Ovary (tissue), 9 donors: ENCODE data around the gene PPP1R37. TPM values are rescaled to one million over a fixed set of nuclear protein-coding genes. Genes with fewer than 3 reads are reported as not detected.

Experiments
- DNase-seq, 5 donors: peaks; one replicate each; pipeline ENCODE4 v3.0.0-alpha.2; 2019 to 2020
- H3K27ac ChIP-seq, 2 donors: fragments of 200-600 bp; one replicate each; pipeline versions ENCODE4 v1.5.1 to v1.8.0; 2019 to 2022
- H3K27me3 ChIP-seq: fragments of 200-600 bp; one replicate; pipeline ENCODE4 v1.8.0; 2022
- H3K36me3 ChIP-seq: fragments of 200-600 bp; sonication (generic); one replicate; pipeline ENCODE4 v1.5.1; 2019
- H3K4me1 ChIP-seq: one replicate; pipeline ENCODE4 v1.8.1; 2013; ENCODE audit warnings: mild to moderate bottlenecking, moderate library complexity; ENCODE audit not compliant: insufficient read depth
- H3K4me3 ChIP-seq: fragments of 200-600 bp; sonication (generic); one replicate; pipeline ENCODE4 v1.5.1; 2017
- H3K9me3 ChIP-seq, 2 donors: fragments of 200-600 bp in 1 of 2; sonication (generic) in 1 of 2; one replicate each; pipeline versions ENCODE4 v1.5.1 to v1.8.1; 2013 to 2019; ENCODE audit warnings: mild to moderate bottlenecking in 1 of 2, moderate library complexity in 1 of 2
- EP300 ChIP-seq: sonication (generic); formaldehyde crosslinking; IDR thresholded peaks from one replicate; pipeline ENCODE4 v1.6.1; 2017; ENCODE audit warnings: antibody characterized with exemption
- POLR2A ChIP-seq: fragments of 450-650 bp; IDR thresholded peaks from one replicate; pipeline ENCODE4 v1.6.1; 2017; ENCODE audit warnings: antibody characterized with exemption, mild to moderate bottlenecking, moderate library complexity
- WGBS, 3 donors: extraction: QIAGEN DNeasy Blood & Tissue Kit in 1 of 3; methylation state at CpG; one replicate each; pipeline versions ENCODE4 v1.1.5 to v1.1.7; 2013 to 2017; 5-methylcytosine and 5-hydroxymethylcytosine counted together
- intact Hi-C, 4 donors: fragments of 100-400 bp; cut with DNase I; formaldehyde crosslinking; loops; one replicate each; pipeline versions ENCODE4 v1.11.0 to v1.15.1; 2022 to 2023
- polyA plus RNA-seq, 2 donors: library from polyadenylated mRNA; stranded (reverse); fragments of 200-250 nt in 1 of 2; fragments of 350-450 nt in 1 of 2; fragmentation: Illumina TruSeq in 1 of 2; extraction: RNeasy Lipid Tissue Mini Kit (QIAGEN cat#74804) in 1 of 2; gene quantifications; one replicate each; pipeline ENCODE4 v1.2.3, GENCODE V29; 2013 to 2014
- total RNA-seq, 7 donors: library from RNA; depleted of rRNA in 2 of 7; stranded (reverse); fragments of >200 nt in 2 of 7; fragmentation: NEBNext Ultra II Directional in 3 of 7; extraction: Animal tissue kit (Norgen Biotek cat#: 25700) in 3 of 7; gene quantifications; one replicate each; pipeline versions ENCODE4 v1.1.0 to v1.2.4, GENCODE V29; 2016 to 2023
- TF ChIP-seq, protein P1 (sequence below), 3 donors: fragments of 450-650 bp in 2 of 3; fragments of 200-600 bp in 1 of 3; IDR thresholded peaks; one replicate each; pipeline versions ENCODE4 v1.5.1 to v1.8.0; 2016 to 2022; ENCODE audit warnings: antibody characterized with exemption in 3 of 3, mild to moderate bottlenecking in 1 of 3
- donor health status: DM: no; HTN: no; CAD: no; lungs with moderate emphysema.
- donor health status: DM: no; HTN: no; CAD: no.
- donor health status: Bipolar disorder and iron deficiency.
- donor health status: DM: yes; HTN: yes; CAD: no.
- donor health status: DM: no; HTN: no; CAD: no.
- donor health status: DM: yes; HTN: yes; CAD: no.

The PPP1R37 gene
- total and polyA plus RNA-seq, 9 donors = 5.5 to 28.4 (median 20.2) TPM

DNA sequence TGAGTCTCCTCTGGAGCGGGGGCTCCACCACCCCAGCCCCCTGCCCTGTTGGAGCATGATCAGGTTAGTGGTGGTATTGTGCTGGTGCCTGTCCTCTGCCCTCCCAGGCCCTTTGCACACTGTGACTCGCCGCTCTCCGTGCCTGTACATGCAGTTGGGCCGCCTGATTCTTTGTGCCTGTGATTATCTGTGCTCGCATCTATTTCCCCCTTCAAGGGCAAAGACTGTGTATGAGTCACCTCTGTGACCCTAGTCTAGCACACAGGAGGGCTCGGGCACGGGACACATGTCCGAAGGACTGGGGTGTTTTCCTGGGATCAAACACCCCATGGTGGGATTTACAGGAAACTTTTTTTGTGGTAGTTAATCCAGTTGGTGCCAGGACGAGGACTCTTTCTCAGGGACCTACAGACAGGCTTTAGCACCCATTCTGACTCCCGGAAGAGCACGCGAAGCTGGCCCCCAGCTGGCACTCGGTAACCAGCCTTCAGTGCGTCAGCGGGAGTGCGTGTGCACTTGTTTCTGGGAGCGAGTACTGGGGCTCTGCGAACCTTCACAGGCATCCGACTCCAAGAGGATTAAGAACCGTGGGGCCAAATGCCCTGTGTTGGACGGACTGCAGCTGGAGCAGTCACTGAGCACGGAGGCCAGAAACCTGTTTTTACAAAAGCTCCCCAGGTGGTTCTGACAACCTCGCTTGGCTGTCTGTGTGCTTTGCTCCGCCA, 6.7 kb downstream of the PPP1R37 start:
- WGBS, 3 donors = 78 to 83% (median 80%) methylated on average over 25 of the region's 25 CpGs
- DNase-seq = no peak
- no peaks in the 10 kb centered on the region for H3K36me3 ChIP-seq
- no peaks in the 10 kb centered on the region for H3K27me3 ChIP-seq
- intact Hi-C loops = no loop called here
- H3K9me3 ChIP-seq = no peaks in the 10 kb centered on the region
- H3K4me1 ChIP-seq = peaks cover 35% of the 10 kb centered on the region
- no peak overlapping the region for H3K4me3 ChIP-seq
- H3K27ac ChIP-seq = no peak overlapping the region
- TF ChIP-seq EP300 (no peak), POLR2A (no peak)
- TF ChIP-seq, protein P1, sequence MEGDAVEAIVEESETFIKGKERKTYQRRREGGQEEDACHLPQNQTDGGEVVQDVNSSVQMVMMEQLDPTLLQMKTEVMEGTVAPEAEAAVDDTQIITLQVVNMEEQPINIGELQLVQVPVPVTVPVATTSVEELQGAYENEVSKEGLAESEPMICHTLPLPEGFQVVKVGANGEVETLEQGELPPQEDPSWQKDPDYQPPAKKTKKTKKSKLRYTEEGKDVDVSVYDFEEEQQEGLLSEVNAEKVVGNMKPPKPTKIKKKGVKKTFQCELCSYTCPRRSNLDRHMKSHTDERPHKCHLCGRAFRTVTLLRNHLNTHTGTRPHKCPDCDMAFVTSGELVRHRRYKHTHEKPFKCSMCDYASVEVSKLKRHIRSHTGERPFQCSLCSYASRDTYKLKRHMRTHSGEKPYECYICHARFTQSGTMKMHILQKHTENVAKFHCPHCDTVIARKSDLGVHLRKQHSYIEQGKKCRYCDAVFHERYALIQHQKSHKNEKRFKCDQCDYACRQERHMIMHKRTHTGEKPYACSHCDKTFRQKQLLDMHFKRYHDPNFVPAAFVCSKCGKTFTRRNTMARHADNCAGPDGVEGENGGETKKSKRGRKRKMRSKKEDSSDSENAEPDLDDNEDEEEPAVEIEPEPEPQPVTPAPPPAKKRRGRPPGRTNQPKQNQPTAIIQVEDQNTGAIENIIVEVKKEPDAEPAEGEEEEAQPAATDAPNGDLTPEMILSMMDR (IDR thresholded peaks at IDR 0.05) = no peak

DNA sequence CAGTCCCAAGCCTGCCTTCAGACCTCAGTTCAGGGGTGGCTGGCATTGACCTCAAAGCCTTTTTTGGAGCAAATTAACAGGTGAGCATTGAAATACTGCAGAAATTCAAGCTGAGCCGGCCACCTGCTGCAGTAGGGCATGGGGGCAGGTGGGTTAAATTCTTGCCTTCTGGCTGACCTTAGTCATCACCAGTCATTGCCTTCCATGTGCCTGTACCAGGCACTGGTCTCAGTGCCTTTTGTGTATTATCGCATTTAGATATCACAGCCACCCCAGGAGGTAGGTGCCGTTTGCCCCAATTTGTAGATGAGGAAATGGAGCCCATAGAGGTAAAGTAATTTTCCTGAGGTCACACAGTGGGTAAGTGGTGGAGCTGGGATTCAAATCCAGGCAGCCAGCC, 7.2 kb downstream of the PPP1R37 start:
- intact Hi-C loops = no loop called here
- Histone ChIP-seq H3K9me3 (no peaks in the 10 kb centered on the region), H3K27me3 (no peaks in the 10 kb centered on the region), H3K36me3 (no peaks in the 10 kb centered on the region), H3K27ac (no peak overlapping the region), H3K4me3 (no peak overlapping the region), H3K4me1 (peaks cover 33% of the 10 kb centered on the region)
- DNase-seq = no peak
- WGBS, 3 donors = 81 to 87% (median 82%) methylated on average over 3 of the region's 3 CpGs
- TF ChIP-seq, protein P1 (IDR thresholded peaks at IDR 0.05) = no peak
- no peak for TF ChIP-seq EP300

DNA sequence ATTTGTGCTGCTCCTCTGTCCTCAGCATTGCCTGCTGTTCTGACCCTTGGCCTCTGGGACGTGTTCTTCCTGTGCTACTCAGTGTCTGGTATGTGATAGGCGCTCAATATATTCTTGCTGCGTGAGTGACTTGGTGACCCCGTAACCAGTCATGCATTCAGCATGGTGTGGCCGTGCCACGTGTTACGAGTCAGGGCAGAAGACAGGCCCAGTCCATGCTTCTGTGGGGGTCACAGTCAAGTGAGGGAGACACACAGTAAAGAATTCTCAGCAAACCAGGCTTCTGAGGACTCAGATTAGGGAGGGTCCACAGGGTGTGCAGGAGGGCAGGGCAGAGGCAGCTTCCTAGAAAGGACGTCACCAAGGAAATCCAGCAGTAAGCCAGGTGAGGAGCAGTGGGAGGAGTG, 7.9 kb downstream of the PPP1R37 start:
- no peaks in the 10 kb centered on the region for H3K27me3 ChIP-seq
- H3K36me3 ChIP-seq = no peaks in the 10 kb centered on the region
- no peaks in the 10 kb centered on the region for H3K9me3 ChIP-seq
- TF ChIP-seq POLR2A (no peak), EP300 (no peak)
- TF ChIP-seq, protein P1 (IDR thresholded peaks at IDR 0.05) = no peak
- intact Hi-C loops = no loop called here
- H3K27ac ChIP-seq = no peak overlapping the region
- WGBS, 3 donors = 77 to 88% (median 87%) methylated on average over 8 of the region's 8 CpGs
- H3K4me1 ChIP-seq = peaks cover 32% of the 10 kb centered on the region
- no peak for DNase-seq
- H3K4me3 ChIP-seq = no peak overlapping the region

DNA sequence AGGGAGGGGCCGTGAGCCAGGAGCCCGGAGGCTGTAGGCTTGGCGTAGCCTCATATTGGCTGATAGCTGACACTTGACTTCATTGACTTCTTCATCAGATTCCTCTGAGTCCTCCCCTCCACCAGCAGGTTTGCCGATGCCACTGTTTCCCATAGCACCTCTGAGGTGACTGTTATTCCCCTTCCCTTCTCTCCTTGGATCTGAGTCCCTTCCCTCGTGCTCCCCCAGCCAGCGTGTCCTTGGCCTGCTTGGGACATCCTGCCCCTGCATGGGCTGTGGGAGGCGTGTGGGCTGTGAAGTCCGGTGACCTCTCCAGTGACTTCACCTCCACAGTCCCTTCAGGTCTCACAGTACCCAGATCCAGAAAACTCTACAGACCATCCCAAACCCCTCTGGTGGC, 8.8 kb downstream of the PPP1R37 start:
- Histone ChIP-seq H3K27me3 (no peaks in the 10 kb centered on the region), H3K4me1 (peaks cover 29% of the 10 kb centered on the region), H3K36me3 (no peaks in the 10 kb centered on the region), H3K9me3 (no peaks in the 10 kb centered on the region), H3K4me3 (no peak overlapping the region), H3K27ac (no peak overlapping the region)
- TF ChIP-seq POLR2A = no peak
- TF ChIP-seq, protein P1 (IDR thresholded peaks at IDR 0.05) = no peak
- no peak for TF ChIP-seq EP300
- intact Hi-C loops = no loop called here
- 66 to 81% (median 69%) methylated on average over 8 of the region's 8 CpGs for WGBS, 3 donors
- DNase-seq = no peak
